ENCODE data around the gene CEACAM3. TPM values are rescaled to one million over a fixed set of nuclear protein-coding genes. Genes with fewer than 3 reads are reported as not detected.
"Not testable (repeated sequence)": the region's sequence is repeated elsewhere in the genome, so short reads cannot be mapped to it uniquely, and the experiment has no call there.

The CEACAM3 gene
- not detected in 2 replicates for total RNA-seq

GRCh38 chr19:41796362-41796761, at the start of gene CEACAM3:
Gene CEACAM3 (plus strand): TSS chr19:41796587. CDS start chr19:41796678, 91 bp downstream.
- DNase-seq (ENCODE audit: low read depth in 2 of 2) = no peak

GRCh38 chr19:41746593-41747227, 49.7 kb upstream of the CEACAM3 start:
- DNase-seq (ENCODE audit: low read depth in 2 of 2) = peak; percentile 5 to 54

GRCh38 chr19:41748012-41748411, 48.4 kb upstream of the CEACAM3 start:
- DNase-seq (ENCODE audit: low read depth in 2 of 2) = no peak

- DNase-seq (ENCODE audit: low read depth in 2 of 2) = not testable (repeated sequence)
These were observed 45.9 kb upstream of the CEACAM3 start for GRCh38 chr19:41750248-41751134.

- DNase-seq (ENCODE audit: low read depth in 2 of 2) = peak in 1 of 2 donors; percentile 32
These were observed 43.2 kb upstream of the CEACAM3 start for GRCh38 chr19:41753159-41753558.

- DNase-seq (ENCODE audit: low read depth in 2 of 2) = peak in 1 of 2 donors; percentile 36
These were observed 42.4 kb upstream of the CEACAM3 start for GRCh38 chr19:41753936-41754529.

GRCh38 chr19:41755328-41755913, 41.0 kb upstream of the CEACAM3 start, which contains the start of gene CEACAM6:
Gene CEACAM6 (plus strand): TSS chr19:41755530. CDS start chr19:41755639, 109 bp downstream.
- DNase-seq (ENCODE audit: low read depth in 2 of 2) = no peak

GRCh38 chr19:41758846-41759245, 37.5 kb upstream of the CEACAM3 start:
- no peak for DNase-seq (ENCODE audit: low read depth in 2 of 2)

GRCh38 chr19:41767115-41767514, 29.3 kb upstream of the CEACAM3 start:
- no peak for DNase-seq (ENCODE audit: low read depth in 2 of 2)

GRCh38 chr19:41768105-41768504, 28.3 kb upstream of the CEACAM3 start:
- not testable (repeated sequence) for DNase-seq (ENCODE audit: low read depth in 2 of 2)

GRCh38 chr19:41769608-41770007, 26.8 kb upstream of the CEACAM3 start:
- DNase-seq (ENCODE audit: low read depth in 2 of 2) = no peak

- no peak for DNase-seq (ENCODE audit: low read depth in 2 of 2)
These were observed 25.0 kb upstream of the CEACAM3 start for GRCh38 chr19:41771410-41771809.

GRCh38 chr19:41774515-41774980, 21.8 kb upstream of the CEACAM3 start:
- DNase-seq (ENCODE audit: low read depth in 2 of 2) = no peak

- no peak for DNase-seq (ENCODE audit: low read depth in 2 of 2)
These were observed 19.7 kb upstream of the CEACAM3 start for GRCh38 chr19:41776700-41777099.

GRCh38 chr19:41783612-41784011, 12.8 kb upstream of the CEACAM3 start:
- DNase-seq (ENCODE audit: low read depth in 2 of 2) = no peak

GRCh38 chr19:41784312-41784711, 12.1 kb upstream of the CEACAM3 start:
- no peak for DNase-seq (ENCODE audit: low read depth in 2 of 2)

- DNase-seq (ENCODE audit: low read depth in 2 of 2) = no peak
These were observed 11.6 kb upstream of the CEACAM3 start for GRCh38 chr19:41784743-41785142.

GRCh38 chr19:41785653-41786052, 10.7 kb upstream of the CEACAM3 start:
- peak; percentile 36 to 75 for DNase-seq (ENCODE audit: low read depth in 2 of 2)

- DNase-seq (ENCODE audit: low read depth in 2 of 2) = no peak
These were observed 9.3 kb upstream of the CEACAM3 start for GRCh38 chr19:41787055-41787454.

GRCh38 chr19:41788518-41788917, 7.9 kb upstream of the CEACAM3 start:
- DNase-seq (ENCODE audit: low read depth in 2 of 2) = not testable (repeated sequence)

GRCh38 chr19:41789053-41789452, 7.3 kb upstream of the CEACAM3 start:
- not testable (repeated sequence) for DNase-seq (ENCODE audit: low read depth in 2 of 2)

Measured in dermis microvascular lymphatic vessel endothelial cell (primary cell).